WERI-Rb-1 (cell line): Measurements from ENCODE around the gene TWIST1.
A peak's percentile ranks its signal among the peaks of the same experiment; 100 is the strongest.

Experiments used
- DNase-seq: peaks from one replicate; pipeline ENCODE4 v3.0.0-alpha.2; 2020
- H3K27ac ChIP-seq: fragments of 250-450 bp; sonication (Bioruptor Pico); 2 replicates; pipeline ENCODE4 v1.5.1; 2020; ENCODE audit warnings: mild to moderate bottlenecking, moderate library complexity
- H3K27me3 ChIP-seq: fragments of 250-450 bp; sonication (Bioruptor Pico); 2 replicates; pipeline ENCODE4 v1.5.1; 2021; ENCODE audit warnings: mild to moderate bottlenecking, low read depth, moderate library complexity; ENCODE audit not compliant: insufficient read depth, severe bottlenecking
- H3K36me3 ChIP-seq: fragments of 250-450 bp; sonication (Bioruptor Pico); 2 replicates; pipeline ENCODE4 v1.5.1; 2020; ENCODE audit warnings: mild to moderate bottlenecking, moderate library complexity
- H3K4me3 ChIP-seq: 2 replicates; pipeline ENCODE4 v1.5.1; 2011; ENCODE audit warnings: low read depth, mild to moderate bottlenecking, control low read depth, low read length
- H3K9me3 ChIP-seq: fragments of 250-450 bp; sonication (Bioruptor Pico); 2 replicates; pipeline ENCODE4 v1.5.1; 2021; ENCODE audit warnings: mild to moderate bottlenecking, moderate library complexity; ENCODE audit not compliant: severe bottlenecking
- TF ChIP-seq, protein P1 (sequence below): IDR thresholded peaks from 2 replicates; pipeline ENCODE4 v1.5.1; 2011; ENCODE audit warnings: low read depth, mild to moderate bottlenecking, control low read depth, inconsistent platforms, low read length

Gene TWIST1

DNA sequence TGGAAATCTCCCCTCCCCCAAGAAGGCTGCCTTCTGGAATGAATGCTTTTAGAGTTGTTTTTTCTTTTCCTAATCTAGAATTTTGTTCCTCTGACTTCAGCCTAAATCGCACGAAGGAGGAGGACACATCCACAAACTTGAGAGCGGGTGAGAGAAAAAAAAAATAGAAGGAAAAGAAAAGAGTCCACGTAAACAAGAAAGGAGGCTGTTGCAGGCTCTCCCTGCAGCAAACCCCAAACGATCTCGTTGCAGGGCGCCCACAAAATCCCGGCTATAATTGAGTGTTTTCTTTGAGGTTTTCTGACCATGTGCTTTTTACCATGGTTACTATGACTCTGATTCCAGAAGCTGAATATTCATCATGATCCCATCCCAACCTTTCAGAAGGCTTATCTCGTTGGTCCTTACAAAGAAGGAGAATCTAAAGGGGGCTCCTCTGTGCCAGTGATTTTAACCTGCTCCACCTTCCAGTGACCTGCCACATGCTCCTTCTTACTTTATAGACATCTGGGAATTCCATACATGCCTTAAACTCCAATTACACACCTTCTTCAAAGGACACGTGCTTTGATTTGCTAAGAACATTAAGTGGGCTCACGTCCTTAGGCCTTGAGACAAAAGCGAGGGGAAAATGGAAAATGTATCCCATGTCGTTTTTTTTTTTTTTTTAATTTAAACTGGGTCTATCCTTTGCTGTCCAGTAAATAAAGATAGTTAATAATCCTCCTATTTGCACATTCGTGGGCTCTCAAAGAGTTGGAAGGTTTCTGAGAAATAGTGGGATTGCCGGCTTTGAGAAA, 5.8 kb downstream of the TWIST1 start:
- Histone ChIP-seq H3K9me3 (no peaks in the 10 kb centered on the region), H3K27ac (no peak overlapping the region), H3K36me3 (no peaks in the 10 kb centered on the region), H3K27me3 (peaks cover 12% of the 10 kb centered on the region), H3K4me3 (no peak overlapping the region)
- DNase-seq: no peak
- TF ChIP-seq, protein P1, sequence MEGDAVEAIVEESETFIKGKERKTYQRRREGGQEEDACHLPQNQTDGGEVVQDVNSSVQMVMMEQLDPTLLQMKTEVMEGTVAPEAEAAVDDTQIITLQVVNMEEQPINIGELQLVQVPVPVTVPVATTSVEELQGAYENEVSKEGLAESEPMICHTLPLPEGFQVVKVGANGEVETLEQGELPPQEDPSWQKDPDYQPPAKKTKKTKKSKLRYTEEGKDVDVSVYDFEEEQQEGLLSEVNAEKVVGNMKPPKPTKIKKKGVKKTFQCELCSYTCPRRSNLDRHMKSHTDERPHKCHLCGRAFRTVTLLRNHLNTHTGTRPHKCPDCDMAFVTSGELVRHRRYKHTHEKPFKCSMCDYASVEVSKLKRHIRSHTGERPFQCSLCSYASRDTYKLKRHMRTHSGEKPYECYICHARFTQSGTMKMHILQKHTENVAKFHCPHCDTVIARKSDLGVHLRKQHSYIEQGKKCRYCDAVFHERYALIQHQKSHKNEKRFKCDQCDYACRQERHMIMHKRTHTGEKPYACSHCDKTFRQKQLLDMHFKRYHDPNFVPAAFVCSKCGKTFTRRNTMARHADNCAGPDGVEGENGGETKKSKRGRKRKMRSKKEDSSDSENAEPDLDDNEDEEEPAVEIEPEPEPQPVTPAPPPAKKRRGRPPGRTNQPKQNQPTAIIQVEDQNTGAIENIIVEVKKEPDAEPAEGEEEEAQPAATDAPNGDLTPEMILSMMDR: no peak

DNA sequence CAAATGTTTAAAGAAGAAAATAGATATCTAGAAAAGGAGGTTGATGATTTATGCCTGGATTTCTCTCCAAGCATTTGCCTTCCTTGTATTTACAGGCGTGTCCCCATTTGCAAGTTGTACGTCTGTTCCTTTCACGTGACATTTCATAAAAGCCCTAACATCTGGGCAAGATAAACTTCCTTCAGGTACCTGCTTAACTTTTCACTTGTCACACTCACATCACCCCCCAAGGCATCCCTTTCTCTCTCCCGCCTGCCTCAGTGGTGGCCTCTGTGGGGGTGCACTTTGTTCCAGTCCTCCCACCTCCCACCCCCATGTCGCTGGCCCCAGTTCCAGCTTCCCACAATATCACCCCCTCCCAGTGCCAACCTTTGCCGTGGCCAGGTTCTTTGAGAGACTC, 6.7 kb downstream of the TWIST1 start:
- Histone ChIP-seq H3K27ac (no peak overlapping the region), H3K4me3 (no peak overlapping the region), H3K9me3 (no peaks in the 10 kb centered on the region), H3K36me3 (no peaks in the 10 kb centered on the region), H3K27me3 (peaks cover 18% of the 10 kb centered on the region)
- TF ChIP-seq, protein P1: no peak
- DNase-seq: no peak

DNA sequence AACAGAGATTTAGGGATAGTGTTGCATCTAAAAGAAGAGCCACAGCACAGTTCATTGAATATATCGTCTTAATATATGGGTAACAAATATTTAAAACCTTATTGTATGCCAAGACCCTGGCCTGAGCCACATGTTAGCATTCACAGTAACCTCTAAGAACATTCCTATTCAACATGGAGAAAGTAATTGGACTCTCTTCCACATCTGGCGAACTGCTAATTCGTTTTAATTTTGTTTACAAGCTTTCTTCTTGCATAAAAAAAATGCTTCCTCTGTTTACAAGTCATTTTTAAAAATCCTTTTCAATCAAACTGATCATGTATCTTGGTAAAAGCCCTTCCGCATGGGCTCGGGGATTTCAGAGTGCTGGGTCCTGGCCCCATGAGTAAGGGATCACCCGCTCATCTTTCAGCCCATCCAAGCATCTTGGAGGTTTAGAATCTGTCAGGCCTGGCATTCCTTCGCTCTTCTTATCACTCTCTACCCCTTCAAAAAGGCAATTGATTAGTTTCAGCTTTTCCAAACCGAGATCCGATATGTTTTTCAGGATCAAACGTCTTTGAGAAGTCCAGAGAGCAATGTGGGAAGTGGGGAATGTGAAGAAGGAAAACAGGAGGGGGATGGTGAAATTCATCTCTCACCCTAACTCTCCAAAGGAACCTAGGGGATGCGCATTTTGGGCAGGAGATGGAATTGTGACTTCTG, 7.3 kb downstream of the TWIST1 start:
- Histone ChIP-seq H3K27ac (no peak overlapping the region), H3K27me3 (peaks cover 18% of the 10 kb centered on the region), H3K9me3 (no peaks in the 10 kb centered on the region), H3K36me3 (no peaks in the 10 kb centered on the region), H3K4me3 (no peak overlapping the region)
- TF ChIP-seq, protein P1: no peak
- no peak for DNase-seq

DNA sequence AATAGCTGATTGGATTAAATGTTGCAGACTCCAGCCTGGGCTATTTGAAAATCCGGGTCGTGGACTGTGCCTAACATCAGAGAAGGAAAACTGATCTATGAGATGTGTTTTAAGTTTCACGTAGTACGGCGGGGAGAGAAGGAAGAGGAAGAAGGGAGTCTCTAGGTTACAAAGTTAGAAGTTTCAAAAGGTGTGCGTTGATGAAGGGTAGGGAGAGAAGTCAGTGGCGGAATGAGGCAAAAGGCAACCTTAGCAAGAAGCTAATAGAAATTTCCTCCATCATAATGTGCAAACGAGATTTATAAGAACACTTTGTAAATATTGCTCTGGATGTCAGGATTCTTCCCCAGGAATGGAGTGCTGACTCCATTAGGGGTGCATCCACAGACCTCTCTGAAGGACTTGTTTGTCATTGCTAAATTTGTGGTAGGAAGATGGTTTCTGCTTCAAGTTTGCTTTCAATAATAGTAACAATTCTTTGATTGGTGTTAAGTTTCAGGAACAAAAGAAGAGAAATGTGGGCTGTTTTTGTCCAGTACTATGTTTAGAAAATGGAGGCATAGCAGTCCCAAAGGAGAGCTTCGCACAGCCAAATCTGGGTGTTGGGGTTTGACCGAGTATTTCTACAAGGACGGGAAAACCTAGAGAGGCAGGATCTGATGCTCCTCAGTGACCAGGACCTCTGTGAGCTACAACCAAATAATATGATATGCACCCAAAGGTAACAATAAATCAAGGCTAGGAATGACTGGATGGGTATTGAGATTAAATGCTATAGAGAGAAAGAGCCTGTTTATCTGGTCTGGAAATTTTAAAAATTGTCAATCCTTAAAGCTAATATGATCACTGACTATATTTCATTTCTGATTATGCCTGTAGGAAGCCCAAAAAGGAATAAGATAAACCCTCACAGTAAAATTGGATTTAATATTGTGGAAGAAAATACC, 8.2 kb downstream of the TWIST1 start:
- Histone ChIP-seq H3K4me3 (no peak overlapping the region), H3K36me3 (no peaks in the 10 kb centered on the region), H3K27ac (no peak overlapping the region), H3K9me3 (no peaks in the 10 kb centered on the region), H3K27me3 (peaks cover 18% of the 10 kb centered on the region)
- TF ChIP-seq, protein P1: no peak
- no peak for DNase-seq

DNA sequence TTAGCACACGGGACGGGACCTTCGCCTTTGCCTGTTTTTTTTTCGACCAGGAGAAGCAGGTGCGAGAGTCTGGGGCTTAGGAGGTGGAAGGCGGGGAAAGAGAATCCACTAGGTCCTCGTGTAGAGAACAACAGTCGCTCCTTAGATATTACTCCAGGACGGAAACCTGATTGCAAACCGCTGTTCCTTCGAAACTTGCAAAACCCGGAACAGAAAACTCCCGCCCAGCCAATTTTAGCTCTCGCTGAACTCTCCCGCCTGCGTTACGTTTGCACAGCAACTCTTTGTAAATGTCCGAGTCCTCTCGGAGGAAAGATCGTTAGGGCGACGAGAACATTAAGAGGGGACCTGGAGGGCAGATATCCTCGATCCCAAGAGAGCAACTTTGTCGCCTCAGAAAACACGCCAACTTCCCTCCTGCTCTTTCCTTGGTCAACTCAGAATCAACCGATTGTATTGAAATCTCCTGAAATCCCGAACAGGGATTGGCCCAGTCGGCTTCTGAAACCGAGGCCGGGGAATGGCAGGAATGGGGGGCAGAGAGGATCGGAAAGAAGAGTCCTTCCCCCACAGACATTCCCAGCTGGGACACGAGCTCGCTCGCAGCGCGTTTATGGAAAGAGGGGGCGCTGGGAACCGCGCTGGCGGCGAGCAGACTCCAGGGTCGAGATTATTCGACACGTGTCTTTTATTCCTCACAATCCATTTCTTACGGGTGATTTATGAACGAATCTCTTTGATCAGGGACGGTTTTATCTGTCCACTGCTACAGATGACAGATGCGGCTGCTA, 9.9 kb downstream of the TWIST1 start:
- Histone ChIP-seq H3K27ac (no peak overlapping the region), H3K27me3 (peaks cover 18% of the 10 kb centered on the region)
- DNase-seq: no peak

More for the DNA sequence above, 9.9 kb downstream of the TWIST1 start:
- TF ChIP-seq, protein P1: no peak
- H3K36me3 ChIP-seq: no peaks in the 10 kb centered on the region
- no peaks in the 10 kb centered on the region for H3K9me3 ChIP-seq
- peak overlapping the region; percentile 73 for H3K4me3 ChIP-seq
